HEK293 (cell line): Measurements from ENCODE around the gene KREMEN1.

Source experiments
- BCL11B ChIP-seq: fragments of 450-650 bp; formaldehyde crosslinking; IDR thresholded peaks from 2 replicates; pipeline ENCODE4 v1.5.1; 2016; ENCODE audit warnings: low read depth, missing biosample characterization, missing genetic modification characterization
- GLIS2 ChIP-seq: fragments of 450-650 bp; formaldehyde crosslinking; IDR thresholded peaks from 2 replicates; pipeline ENCODE4 v1.5.1; 2016; ENCODE audit warnings: missing biosample characterization, missing genetic modification characterization
- KLF1 ChIP-seq: fragments of 450-650 bp; formaldehyde crosslinking; IDR thresholded peaks from 2 replicates; pipeline ENCODE4 v1.5.1; 2016; ENCODE audit warnings: missing biosample characterization, missing genetic modification characterization
- KLF10 ChIP-seq: fragments of 450-650 bp; IDR thresholded peaks from 2 replicates; pipeline ENCODE4 v1.5.1; 2018; ENCODE audit warnings: missing biosample characterization, mild to moderate bottlenecking, missing genetic modification characterization
- MYNN ChIP-seq: fragments of 450-650 bp; formaldehyde crosslinking; IDR thresholded peaks from 2 replicates; pipeline ENCODE4 v1.5.1; 2016; ENCODE audit warnings: missing biosample characterization, missing genetic modification characterization, borderline replicate concordance
- SALL2 ChIP-seq: fragments of 450-650 bp; formaldehyde crosslinking; IDR thresholded peaks from 2 replicates; pipeline ENCODE4 v1.5.0; 2017; ENCODE audit warnings: missing biosample characterization, mild to moderate bottlenecking, missing genetic modification characterization, borderline replicate concordance
- ZBTB21 ChIP-seq: fragments of 450-650 bp; formaldehyde crosslinking; IDR thresholded peaks from 2 replicates; pipeline ENCODE4 v1.5.1; 2017; ENCODE audit warnings: missing biosample characterization, missing genetic modification characterization
- ZNF114 ChIP-seq: fragments of 450-650 bp; formaldehyde crosslinking; IDR thresholded peaks from 2 replicates; pipeline ENCODE4 v1.5.0; 2017; ENCODE audit warnings: missing biosample characterization, missing genetic modification characterization
- ZNF121 ChIP-seq: fragments of 450-650 bp; formaldehyde crosslinking; IDR thresholded peaks from 2 replicates; pipeline ENCODE4 v1.5.1; 2016; ENCODE audit warnings: missing biosample characterization, missing genetic modification characterization
- ZNF174 ChIP-seq: fragments of 450-650 bp; formaldehyde crosslinking; IDR thresholded peaks from 2 replicates; pipeline ENCODE4 v1.5.0; 2017; ENCODE audit warnings: missing biosample characterization, mild to moderate bottlenecking, missing genetic modification characterization
- ZNF221 ChIP-seq: fragments of 450-650 bp; formaldehyde crosslinking; IDR thresholded peaks from 2 replicates; pipeline ENCODE4 v1.5.1; 2017; ENCODE audit warnings: missing biosample characterization, missing genetic modification characterization, borderline replicate concordance
- ZNF335 ChIP-seq: fragments of 450-650 bp; formaldehyde crosslinking; conservative IDR thresholded peaks from 2 replicates; pipeline ENCODE4 v1.5.1; 2016; ENCODE audit warnings: missing biosample characterization, missing genetic modification characterization
- ZNF423 ChIP-seq: fragments of 450-650 bp; formaldehyde crosslinking; IDR thresholded peaks from 2 replicates; pipeline ENCODE4 v1.5.1; 2016; ENCODE audit warnings: missing biosample characterization, missing genetic modification characterization
- ZNF48 ChIP-seq: fragments of 450-650 bp; formaldehyde crosslinking; IDR thresholded peaks from 2 replicates; pipeline ENCODE4 v1.5.1; 2016; ENCODE audit warnings: missing biosample characterization, missing genetic modification characterization
- ZNF501 ChIP-seq: fragments of 450-650 bp; formaldehyde crosslinking; IDR thresholded peaks from 2 replicates; pipeline ENCODE4 v1.5.1; 2016; ENCODE audit warnings: missing biosample characterization, missing genetic modification characterization
- ZNF830 ChIP-seq: fragments of 450-650 bp; IDR thresholded peaks from 2 replicates; pipeline ENCODE4 v1.5.0; 2018; ENCODE audit warnings: missing biosample characterization, missing genetic modification characterization, low read depth, mild to moderate bottlenecking, moderate library complexity
- TF ChIP-seq, protein P1 (sequence below): fragments of 450-650 bp; formaldehyde crosslinking; conservative IDR thresholded peaks from 2 replicates; pipeline ENCODE4 v1.5.1; 2016; ENCODE audit warnings: low read depth, missing biosample characterization, missing genetic modification characterization
- TF ChIP-seq, protein P2 (sequence below): fragments of 450-650 bp; formaldehyde crosslinking; IDR thresholded peaks from 2 replicates; pipeline ENCODE4 v1.5.1; 2016; ENCODE audit warnings: missing biosample characterization, missing genetic modification characterization
- TF ChIP-seq, protein P3 (sequence below): fragments of 450-650 bp; formaldehyde crosslinking; IDR thresholded peaks from 2 replicates; pipeline ENCODE4 v1.5.1; 2016; ENCODE audit warnings: missing biosample characterization, missing genetic modification characterization
- TF ChIP-seq, protein P4 (sequence below): fragments of 450-650 bp; formaldehyde crosslinking; IDR thresholded peaks from 2 replicates; pipeline ENCODE4 v1.5.1; 2016; ENCODE audit warnings: missing biosample characterization, missing genetic modification characterization
- TF ChIP-seq, protein P5 (sequence below): fragments of 450-650 bp; formaldehyde crosslinking; IDR thresholded peaks from 2 replicates; pipeline ENCODE4 v1.5.1; 2017; ENCODE audit warnings: missing biosample characterization, mild to moderate bottlenecking, missing genetic modification characterization, moderate library complexity
- TF ChIP-seq, protein P6 (sequence below): fragments of 450-650 bp; formaldehyde crosslinking; IDR thresholded peaks from 2 replicates; pipeline ENCODE4 v1.5.1; 2016; ENCODE audit warnings: missing biosample characterization, missing genetic modification characterization
- TF ChIP-seq, protein P7 (sequence below): fragments of 450-650 bp; formaldehyde crosslinking; IDR thresholded peaks from 2 replicates; pipeline ENCODE4 v1.5.1; 2016; ENCODE audit warnings: missing biosample characterization, missing genetic modification characterization, low read depth
- TF ChIP-seq, protein P8 (sequence below): fragments of 450-650 bp; formaldehyde crosslinking; IDR thresholded peaks from 2 replicates; pipeline ENCODE4 v1.5.1; 2016; ENCODE audit warnings: missing biosample characterization, missing genetic modification characterization

Gene KREMEN1

DNA sequence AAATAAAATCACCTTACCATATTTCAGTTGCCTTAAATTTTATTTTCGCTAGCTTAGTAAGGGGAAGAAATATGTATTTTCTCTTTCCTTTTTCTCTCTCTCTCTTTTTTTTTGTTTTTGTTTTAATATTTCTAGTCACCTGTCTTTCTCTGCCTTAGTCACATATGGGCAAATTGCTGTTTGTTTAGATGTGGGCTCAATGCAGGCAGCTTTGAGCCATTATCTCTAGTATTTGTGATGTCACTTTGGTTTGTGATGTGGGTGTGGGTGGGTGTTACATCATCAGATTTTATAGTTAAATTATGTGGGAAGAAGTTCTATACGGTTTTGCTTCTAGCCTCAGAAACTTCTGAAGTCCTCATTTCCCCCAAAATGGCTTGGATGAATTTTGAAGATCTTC, 11.1 kb upstream of the KREMEN1 start, which contains the start of gene C22orf31 (continued):
- TF ChIP-seq, protein P1, sequence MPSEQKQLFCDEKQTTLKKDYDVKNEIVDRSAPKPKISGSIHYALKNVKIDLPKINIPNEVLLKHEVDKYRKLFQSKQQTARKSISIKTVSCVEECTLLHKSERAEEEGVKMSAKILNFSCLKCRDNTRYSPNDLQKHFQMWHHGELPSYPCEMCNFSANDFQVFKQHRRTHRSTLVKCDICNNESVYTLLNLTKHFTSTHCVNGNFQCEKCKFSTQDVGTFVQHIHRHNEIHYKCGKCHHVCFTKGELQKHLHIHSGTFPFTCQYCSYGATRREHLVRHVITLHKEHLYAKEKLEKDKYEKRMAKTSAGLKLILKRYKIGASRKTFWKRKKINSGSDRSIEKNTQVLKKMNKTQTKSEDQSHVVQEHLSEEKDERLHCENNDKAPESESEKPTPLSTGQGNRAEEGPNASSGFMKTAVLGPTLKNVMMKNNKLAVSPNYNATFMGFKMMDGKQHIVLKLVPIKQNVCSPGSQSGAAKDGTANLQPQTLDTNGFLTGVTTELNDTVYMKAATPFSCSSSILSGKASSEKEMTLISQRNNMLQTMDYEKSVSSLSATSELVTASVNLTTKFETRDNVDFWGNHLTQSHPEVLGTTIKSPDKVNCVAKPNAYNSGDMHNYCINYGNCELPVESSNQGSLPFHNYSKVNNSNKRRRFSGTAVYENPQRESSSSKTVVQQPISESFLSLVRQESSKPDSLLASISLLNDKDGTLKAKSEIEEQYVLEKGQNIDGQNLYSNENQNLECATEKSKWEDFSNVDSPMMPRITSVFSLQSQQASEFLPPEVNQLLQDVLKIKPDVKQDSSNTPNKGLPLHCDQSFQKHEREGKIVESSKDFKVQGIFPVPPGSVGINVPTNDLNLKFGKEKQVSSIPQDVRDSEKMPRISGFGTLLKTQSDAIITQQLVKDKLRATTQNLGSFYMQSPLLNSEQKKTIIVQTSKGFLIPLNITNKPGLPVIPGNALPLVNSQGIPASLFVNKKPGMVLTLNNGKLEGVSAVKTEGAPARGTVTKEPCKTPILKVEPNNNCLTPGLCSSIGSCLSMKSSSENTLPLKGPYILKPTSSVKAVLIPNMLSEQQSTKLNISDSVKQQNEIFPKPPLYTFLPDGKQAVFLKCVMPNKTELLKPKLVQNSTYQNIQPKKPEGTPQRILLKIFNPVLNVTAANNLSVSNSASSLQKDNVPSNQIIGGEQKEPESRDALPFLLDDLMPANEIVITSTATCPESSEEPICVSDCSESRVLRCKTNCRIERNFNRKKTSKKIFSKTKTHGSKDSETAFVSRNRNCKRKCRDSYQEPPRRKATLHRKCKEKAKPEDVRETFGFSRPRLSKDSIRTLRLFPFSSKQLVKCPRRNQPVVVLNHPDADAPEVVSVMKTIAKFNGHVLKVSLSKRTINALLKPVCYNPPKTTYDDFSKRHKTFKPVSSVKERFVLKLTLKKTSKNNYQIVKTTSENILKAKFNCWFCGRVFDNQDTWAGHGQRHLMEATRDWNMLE (tag by site-specific recombination), result no peak
- TF ChIP-seq, protein P2, sequence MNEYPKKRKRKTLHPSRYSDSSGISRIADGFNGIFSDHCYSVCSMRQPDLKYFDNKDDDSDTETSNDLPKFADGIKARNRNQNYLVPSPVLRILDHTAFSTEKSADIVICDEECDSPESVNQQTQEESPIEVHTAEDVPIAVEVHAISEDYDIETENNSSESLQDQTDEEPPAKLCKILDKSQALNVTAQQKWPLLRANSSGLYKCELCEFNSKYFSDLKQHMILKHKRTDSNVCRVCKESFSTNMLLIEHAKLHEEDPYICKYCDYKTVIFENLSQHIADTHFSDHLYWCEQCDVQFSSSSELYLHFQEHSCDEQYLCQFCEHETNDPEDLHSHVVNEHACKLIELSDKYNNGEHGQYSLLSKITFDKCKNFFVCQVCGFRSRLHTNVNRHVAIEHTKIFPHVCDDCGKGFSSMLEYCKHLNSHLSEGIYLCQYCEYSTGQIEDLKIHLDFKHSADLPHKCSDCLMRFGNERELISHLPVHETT (tag by site-specific recombination), result no peak
- TF ChIP-seq, protein P3, sequence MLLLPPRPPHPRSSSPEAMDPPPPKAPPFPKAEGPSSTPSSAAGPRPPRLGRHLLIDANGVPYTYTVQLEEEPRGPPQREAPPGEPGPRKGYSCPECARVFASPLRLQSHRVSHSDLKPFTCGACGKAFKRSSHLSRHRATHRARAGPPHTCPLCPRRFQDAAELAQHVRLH (tag by site-specific recombination), result no peak
- no peak for TF ChIP-seq ZNF121 (tag by site-specific recombination)
- no peak for TF ChIP-seq BCL11B (tag by site-specific recombination)
- TF ChIP-seq ZNF221 (tag by site-specific recombination), result no peak
- TF ChIP-seq, protein P4, sequence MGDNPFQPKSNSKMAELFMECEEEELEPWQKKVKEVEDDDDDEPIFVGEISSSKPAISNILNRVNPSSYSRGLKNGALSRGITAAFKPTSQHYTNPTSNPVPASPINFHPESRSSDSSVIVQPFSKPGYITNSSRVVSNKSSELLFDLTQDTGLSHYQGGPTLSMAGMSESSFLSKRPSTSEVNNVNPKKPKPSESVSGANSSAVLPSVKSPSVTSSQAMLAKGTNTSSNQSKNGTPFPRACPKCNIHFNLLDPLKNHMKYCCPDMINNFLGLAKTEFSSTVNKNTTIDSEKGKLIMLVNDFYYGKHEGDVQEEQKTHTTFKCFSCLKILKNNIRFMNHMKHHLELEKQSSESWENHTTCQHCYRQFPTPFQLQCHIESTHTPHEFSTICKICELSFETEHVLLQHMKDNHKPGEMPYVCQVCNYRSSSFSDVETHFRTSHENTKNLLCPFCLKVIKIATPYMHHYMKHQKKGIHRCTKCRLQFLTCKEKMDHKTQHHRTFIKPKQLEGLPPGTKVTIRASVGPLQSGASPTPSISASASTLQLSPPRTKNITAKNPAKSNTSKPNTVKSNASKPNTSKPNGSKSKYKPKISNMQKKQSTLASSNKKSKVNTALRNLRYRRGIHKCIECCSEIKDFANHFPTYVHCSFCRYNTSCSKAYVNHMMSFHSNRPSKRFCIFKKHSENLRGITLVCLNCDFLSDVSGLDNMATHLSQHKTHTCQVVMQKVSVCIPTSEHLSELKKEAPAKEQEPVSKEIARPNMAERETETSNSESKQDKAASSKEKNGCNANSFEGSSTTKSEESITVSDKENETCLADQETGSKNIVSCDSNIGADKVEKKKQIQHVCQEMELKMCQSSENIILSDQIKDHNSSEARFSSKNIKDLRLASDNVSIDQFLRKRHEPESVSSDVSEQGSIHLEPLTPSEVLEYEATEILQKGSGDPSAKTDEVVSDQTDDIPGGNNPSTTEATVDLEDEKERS (tag by site-specific recombination), result no peak
- TF ChIP-seq ZNF48, result no peak
- TF ChIP-seq ZNF114 (tag by site-specific recombination), result no peak
- TF ChIP-seq, protein P5, sequence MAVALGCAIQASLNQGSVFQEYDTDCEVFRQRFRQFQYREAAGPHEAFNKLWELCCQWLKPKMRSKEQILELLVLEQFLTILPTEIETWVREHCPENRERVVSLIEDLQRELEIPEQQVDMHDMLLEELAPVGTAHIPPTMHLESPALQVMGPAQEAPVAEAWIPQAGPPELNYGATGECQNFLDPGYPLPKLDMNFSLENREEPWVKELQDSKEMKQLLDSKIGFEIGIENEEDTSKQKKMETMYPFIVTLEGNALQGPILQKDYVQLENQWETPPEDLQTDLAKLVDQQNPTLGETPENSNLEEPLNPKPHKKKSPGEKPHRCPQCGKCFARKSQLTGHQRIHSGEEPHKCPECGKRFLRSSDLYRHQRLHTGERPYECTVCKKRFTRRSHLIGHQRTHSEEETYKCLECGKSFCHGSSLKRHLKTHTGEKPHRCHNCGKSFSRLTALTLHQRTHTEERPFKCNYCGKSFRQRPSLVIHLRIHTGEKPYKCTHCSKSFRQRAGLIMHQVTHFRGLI (tag by site-specific recombination), result no peak
- TF ChIP-seq ZNF501 (tag by site-specific recombination), result no peak
- no peak for TF ChIP-seq KLF10
- TF ChIP-seq, protein P6, sequence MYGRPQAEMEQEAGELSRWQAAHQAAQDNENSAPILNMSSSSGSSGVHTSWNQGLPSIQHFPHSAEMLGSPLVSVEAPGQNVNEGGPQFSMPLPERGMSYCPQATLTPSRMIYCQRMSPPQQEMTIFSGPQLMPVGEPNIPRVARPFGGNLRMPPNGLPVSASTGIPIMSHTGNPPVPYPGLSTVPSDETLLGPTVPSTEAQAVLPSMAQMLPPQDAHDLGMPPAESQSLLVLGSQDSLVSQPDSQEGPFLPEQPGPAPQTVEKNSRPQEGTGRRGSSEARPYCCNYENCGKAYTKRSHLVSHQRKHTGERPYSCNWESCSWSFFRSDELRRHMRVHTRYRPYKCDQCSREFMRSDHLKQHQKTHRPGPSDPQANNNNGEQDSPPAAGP (tag by site-specific recombination), result no peak
- peak; percentile 95 for TF ChIP-seq ZBTB21 (tag by site-specific recombination)
- TF ChIP-seq ZNF423 (tag by site-specific recombination), result no peak
- TF ChIP-seq, protein P7, sequence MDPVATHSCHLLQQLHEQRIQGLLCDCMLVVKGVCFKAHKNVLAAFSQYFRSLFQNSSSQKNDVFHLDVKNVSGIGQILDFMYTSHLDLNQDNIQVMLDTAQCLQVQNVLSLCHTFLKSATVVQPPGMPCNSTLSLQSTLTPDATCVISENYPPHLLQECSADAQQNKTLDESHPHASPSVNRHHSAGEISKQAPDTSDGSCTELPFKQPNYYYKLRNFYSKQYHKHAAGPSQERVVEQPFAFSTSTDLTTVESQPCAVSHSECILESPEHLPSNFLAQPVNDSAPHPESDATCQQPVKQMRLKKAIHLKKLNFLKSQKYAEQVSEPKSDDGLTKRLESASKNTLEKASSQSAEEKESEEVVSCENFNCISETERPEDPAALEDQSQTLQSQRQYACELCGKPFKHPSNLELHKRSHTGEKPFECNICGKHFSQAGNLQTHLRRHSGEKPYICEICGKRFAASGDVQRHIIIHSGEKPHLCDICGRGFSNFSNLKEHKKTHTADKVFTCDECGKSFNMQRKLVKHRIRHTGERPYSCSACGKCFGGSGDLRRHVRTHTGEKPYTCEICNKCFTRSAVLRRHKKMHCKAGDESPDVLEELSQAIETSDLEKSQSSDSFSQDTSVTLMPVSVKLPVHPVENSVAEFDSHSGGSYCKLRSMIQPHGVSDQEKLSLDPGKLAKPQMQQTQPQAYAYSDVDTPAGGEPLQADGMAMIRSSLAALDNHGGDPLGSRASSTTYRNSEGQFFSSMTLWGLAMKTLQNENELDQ (tag by site-specific recombination), result no peak
- peak; percentile 83 for TF ChIP-seq ZNF335 (tag by site-specific recombination)
- TF ChIP-seq, protein P8, sequence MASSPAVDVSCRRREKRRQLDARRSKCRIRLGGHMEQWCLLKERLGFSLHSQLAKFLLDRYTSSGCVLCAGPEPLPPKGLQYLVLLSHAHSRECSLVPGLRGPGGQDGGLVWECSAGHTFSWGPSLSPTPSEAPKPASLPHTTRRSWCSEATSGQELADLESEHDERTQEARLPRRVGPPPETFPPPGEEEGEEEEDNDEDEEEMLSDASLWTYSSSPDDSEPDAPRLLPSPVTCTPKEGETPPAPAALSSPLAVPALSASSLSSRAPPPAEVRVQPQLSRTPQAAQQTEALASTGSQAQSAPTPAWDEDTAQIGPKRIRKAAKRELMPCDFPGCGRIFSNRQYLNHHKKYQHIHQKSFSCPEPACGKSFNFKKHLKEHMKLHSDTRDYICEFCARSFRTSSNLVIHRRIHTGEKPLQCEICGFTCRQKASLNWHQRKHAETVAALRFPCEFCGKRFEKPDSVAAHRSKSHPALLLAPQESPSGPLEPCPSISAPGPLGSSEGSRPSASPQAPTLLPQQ (tag by site-specific recombination), result peak; percentile 30; the same call in 1 of the 2 replicates
- TF ChIP-seq GLIS2, result no peak
- TF ChIP-seq SALL2, result no peak
- TF ChIP-seq MYNN (tag by site-specific recombination), result no peak
- peak; percentile 39; the same call in 1 of the 2 replicates for TF ChIP-seq KLF1 (tag by site-specific recombination)
- TF ChIP-seq ZNF830 (tag by site-specific recombination), result no peak
- TF ChIP-seq ZNF174 (tag by site-specific recombination), result no peak
